GM19023 (cell line): ENCODE measurements around the gene DNAH1.

Source experiments
- ATAC-seq: cut with Tn5 transposase; IDR thresholded peaks from one replicate; pipeline ENCODE4 v1.9.1; 2021; ENCODE audit warnings: mild to moderate bottlenecking, moderate library complexity; ENCODE audit not compliant: unreplicated experiment

The DNAH1 gene

GRCh38 chr3:52310861-52311575 is 5.1 kb upstream of the DNAH1 start:
- peak; percentile 54 for ATAC-seq

GRCh38 chr3:52311576-52312119 is 4.5 kb upstream of the DNAH1 start:
- no peak for ATAC-seq

- peak; percentile 13 for ATAC-seq
Measured at GRCh38 chr3:52313188-52313773, 2.8 kb upstream of the DNAH1 start.

GRCh38 chr3:52313774-52314188 is 2.3 kb upstream of the DNAH1 start:
- peak; percentile 83 for ATAC-seq

DNA sequence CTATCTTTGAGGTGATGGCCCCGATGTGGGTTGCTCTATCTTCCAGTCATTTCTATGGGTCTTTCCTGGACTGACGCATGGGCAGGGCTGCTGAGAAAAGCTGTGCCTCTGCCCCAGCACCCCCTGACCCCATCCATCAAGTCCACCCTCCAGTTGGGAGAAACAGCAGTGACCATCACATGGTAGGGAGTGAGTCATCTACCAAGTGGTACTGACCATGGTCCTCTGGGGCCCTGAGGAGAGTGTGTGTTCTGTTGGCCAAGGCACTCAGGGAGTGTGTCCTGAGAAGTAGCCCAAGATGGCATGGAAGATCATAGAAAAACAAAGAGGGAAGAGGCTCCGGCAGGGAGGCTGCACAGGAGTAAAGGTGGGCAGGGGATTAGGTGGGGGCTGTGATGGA is 1.6 kb upstream of the DNAH1 start:
- ATAC-seq, result no peak

- no peak for ATAC-seq
Measured at GRCh38 chr3:52315006-52315405, 1.1 kb upstream of the DNAH1 start.

GRCh38 chr3:52317208-52318000 is 1.3 kb downstream of the DNAH1 start:
- no peak for ATAC-seq

GRCh38 chr3:52318186-52318816 is 2.2 kb downstream of the DNAH1 start:
- ATAC-seq, result no peak

DNA sequence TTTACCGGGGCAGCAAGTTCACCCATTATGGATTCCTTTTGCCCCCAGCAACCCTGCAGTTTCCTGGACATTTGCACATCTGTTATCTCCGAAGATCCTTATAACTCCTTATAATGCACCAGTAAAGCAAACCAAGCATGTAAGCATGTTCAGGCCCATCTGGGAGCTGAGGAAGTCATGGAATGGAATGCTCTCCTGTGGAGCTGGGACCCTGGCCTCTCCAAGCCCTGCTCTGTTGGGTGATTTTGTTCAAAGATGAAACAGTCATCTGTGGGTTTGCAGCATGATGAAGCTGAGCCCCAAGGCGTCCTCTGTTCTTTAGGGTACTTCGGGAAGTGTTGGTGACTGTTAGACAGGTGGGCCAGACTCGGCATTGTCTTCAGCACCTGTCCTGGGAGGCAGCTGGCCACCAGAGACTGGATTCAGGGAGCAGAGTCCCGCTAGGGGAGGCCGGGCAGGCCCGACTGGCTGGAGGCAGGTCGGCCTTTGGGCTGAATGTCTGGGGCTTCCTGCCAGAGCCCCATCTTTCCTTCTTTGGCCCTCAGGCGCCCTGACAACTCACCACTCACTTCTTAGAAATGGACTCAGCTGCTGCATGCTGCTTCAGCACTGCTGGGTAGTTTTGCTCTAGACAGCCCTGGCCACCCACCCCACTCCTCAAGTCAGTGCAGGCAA is 3.9 kb downstream of the DNAH1 start:
- ATAC-seq, result no peak

DNA sequence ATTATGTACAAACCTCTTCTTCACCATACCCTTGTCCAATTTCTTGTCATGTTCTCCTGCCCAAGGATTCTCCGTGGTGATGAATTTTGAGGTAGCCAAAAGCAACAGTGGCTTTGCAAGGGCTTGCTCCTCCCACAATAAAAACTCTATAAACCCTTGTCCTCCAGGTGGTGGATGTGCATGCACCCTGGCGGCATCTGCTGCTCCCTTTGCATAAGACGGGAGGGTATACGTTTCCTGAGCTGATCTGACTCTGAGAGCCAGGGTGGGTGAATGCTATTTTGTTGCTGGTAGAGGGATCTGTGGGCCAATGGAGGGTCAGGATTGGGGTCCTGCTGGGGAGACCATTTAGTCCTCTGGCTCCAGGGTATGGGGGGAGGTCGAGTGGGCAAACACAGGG is 5.4 kb downstream of the DNAH1 start:
- ATAC-seq, result no peak

- no peak for ATAC-seq
Measured at GRCh38 chr3:52322466-52322865, 6.3 kb downstream of the DNAH1 start.

GRCh38 chr3:52323526-52324295 is 7.6 kb downstream of the DNAH1 start:
- no peak for ATAC-seq

DNA sequence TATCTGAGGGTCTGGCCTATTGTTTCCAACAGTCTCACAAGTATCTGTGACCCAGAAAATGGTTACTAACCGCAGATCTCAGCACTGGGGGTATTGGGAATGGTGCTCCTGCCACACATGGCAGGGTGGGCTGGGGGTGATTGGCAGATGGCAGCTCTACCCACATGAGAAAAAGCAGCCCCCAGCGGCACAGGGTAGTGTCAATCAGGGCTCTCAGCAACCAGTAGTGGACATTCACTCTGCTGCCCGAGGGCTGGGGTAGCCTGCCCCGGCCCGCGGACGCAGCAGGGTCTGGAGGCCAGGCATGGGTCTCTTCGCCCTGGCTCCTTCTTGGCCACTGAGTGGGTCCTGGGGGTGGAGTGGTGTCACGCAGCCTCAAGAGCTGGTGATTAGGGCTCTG is 8.6 kb downstream of the DNAH1 start:
- ATAC-seq, result no peak

DNA sequence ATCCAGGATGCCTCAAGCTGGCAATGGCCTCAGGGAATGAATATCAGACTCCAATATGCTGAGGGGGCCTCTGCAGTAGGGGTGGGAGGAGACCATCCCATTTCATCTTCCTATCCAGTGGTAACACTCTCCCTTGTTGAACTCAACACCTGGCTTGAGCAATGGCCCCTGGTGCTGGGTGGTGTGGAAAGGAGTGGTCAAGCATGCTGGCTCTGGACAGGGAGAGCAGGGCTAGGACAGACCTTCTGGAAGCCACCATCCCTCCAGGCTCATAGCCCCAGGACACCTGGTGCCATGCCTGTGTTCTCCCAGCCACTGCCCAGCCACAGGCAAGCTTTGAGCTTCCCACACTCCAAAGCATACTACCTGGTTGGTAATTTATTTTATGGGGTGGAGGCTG is 9.6 kb downstream of the DNAH1 start:
- ATAC-seq, result no peak

- ATAC-seq, result no peak
Measured at GRCh38 chr3:52326976-52327375, 10.9 kb downstream of the DNAH1 start.

DNA sequence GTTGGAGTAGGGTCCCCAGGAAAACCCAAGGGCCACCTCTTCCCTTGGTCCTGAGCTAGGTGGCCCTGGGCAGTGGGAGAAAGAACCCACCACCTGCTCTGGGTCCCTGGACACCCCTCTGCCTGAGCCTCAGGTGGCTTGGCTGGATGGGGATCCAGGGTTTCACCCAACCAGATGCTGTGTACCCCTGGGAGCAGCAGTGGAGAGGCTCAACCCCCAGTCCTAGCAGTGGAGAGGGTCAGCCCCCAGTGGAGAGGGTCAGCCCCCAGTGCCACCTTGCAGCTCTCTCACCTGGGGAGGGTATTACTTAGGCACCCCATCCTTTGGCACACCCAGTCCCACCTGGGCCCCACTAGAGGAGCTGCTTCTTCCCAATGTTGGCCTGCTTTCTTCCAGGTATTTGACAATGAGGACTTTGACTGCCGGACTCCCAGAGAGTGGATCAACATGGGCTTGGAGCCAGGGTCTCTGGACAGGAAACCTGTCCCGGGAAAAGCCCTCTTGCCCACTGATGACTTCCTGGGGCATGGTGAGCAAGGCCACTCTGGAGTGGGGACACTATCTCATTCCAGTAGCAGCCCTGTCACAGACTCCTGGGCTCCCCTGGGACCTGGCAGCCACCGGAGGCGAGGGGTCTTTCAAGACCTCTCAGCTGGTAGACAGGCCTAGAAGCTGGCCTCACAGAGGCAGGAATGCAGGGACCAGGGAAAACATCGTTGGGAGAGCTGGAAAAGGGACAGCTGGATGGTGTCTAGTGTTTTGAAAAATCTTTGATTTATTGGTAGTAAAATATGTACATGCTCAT is 11.6 kb downstream of the DNAH1 start:
- no peak for ATAC-seq

DNA sequence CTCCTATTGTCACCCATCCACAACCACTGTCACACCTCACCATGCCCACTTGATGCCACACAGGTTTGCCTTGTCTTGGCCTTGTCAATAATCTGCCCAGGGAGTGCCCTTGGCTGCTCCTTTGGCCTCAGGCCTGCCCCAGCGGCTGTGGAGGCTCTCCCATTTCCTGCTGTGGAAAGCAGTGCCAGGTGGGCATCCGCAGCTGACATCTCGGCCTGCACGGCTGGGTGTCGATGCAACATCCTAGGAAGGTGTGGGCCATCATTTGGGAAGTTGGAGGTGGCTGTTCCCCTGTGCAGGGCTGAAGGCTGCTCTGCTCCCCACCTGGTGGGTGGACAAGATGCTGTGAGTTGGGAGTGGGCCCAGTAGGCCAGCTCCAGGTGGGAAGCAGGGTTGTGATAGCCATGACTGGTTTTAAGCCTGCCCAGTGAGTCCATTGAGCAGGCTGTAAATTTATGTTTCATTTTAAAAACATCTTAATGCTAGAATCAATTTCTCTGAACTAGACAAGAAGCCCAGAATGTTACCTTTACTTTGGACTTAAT is 12.5 kb downstream of the DNAH1 start:
- ATAC-seq, result no peak

DNA sequence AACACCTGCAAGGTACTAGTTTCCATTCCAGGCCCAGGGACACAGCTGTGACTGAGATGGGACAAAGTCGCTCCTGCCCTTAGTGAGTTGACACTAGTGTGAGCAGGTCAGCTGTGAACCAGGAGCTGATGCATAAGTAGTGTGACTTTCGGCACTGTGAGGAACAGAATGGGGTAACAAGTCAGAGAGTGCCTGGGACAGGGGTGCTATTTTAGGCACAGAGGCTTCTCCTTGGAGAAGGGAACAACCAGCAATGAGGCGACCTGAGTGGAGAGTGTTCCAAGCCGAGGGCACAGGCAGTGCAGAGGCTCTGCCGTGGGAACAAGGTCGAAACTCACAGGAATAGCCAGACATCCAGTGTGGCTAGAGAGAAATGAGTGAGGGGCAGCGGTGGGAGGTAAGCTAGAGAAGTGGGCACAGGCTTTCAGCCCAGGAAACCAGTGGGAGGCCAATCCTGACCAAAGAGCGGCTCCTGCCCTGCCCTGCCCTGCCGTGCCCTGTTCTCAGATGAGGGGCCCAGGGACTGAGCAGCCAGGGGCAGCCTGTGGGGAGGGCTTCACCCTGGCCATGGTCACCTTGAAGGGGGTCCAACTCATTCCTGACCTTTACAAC is 14.2 kb downstream of the DNAH1 start:
- no peak for ATAC-seq
